Pulmonary artery endothelial cell (primary cell): Measurements from ENCODE around the gene VN1R4. TPM values are rescaled to one million over a fixed set of nuclear protein-coding genes. Genes with fewer than 3 reads are reported as not detected.

Source experiments
- total RNA-seq: library from RNA; depleted of rRNA; stranded (reverse); fragments of >200 nt; gene quantifications from 2 replicates; pipeline ENCODE4 v1.2.3, GENCODE V29; 2014

The VN1R4 gene
- total RNA-seq, 1 donor from 2014 or later = not detected

Other genes starting within 250 kb of the VN1R4 start
- gene ERVV-2, start 223.0 kb downstream of the VN1R4 start, total RNA-seq = not detected in 2 replicates
- 15.1 and 21.7 TPM in 2 replicates for gene ZNF160, start 164.3 kb downstream of the VN1R4 start, total RNA-seq
- 0.86 and 4.9 TPM in 2 replicates for gene ZNF415, start 134.8 kb downstream of the VN1R4 start, total RNA-seq
- gene ZNF347, start 108.7 kb downstream of the VN1R4 start, total RNA-seq = 4.8 and 9.4 TPM in 2 replicates
- 2.4 and 3.3 TPM in 2 replicates for gene ZNF665, start 74.4 kb downstream of the VN1R4 start, total RNA-seq
- gene ZNF677, start 12.8 kb downstream of the VN1R4 start, total RNA-seq = 17.2 and 17.8 TPM in 2 replicates
- not detected in 2 replicates for gene VN1R2, start 9.4 kb downstream of the VN1R4 start, total RNA-seq
- 7.1 and 13.2 TPM in 2 replicates for gene ZNF845, start 66.0 kb upstream of the VN1R4 start, total RNA-seq
- 6.0 and 8.1 TPM in 2 replicates for gene ZNF525, start 98.0 kb upstream of the VN1R4 start, total RNA-seq
- 10.1 and 15.1 TPM in 2 replicates for gene ZNF765, start 127.4 kb upstream of the VN1R4 start, total RNA-seq
- 8.2 and 10.6 TPM in 2 replicates for gene ZNF761, start 164.3 kb upstream of the VN1R4 start, total RNA-seq
- 3.0 and 7.4 TPM in 2 replicates for gene ZNF813, start 200.0 kb upstream of the VN1R4 start, total RNA-seq